Measurements from ENCODE around the gene UBAC2. TPM values are rescaled to one million over a fixed set of nuclear protein-coding genes. Genes with fewer than 3 reads are reported as not detected.

Gene UBAC2
- total and polyA plus RNA-seq, 2 experiments from 2014 or later: 78.2 to 83.1 TPM

GRCh38 chr13:99165753-99166587 lies 34.7 kb upstream of the UBAC2 start:
- WGBS (ENCODE audit: low lambda C conversion rate, missing lambda C conversion rate): 91% methylated on average over 5 of the region's 5 CpGs
- no peaks in the 10 kb centered on the region for H3K4me1 ChIP-seq (ENCODE audit: insufficient read depth)

GRCh38 chr13:99172951-99173350 lies 27.7 kb upstream of the UBAC2 start:
- Histone ChIP-seq H3K9me2 (replicated peaks; ENCODE audit: insufficient read depth) (no peaks in the 10 kb centered on the region), H2AFZ (no peak overlapping the region), H3K79me2 (no peaks in the 10 kb centered on the region), H3K9me3 (ENCODE audit: low read depth) (no peaks in the 10 kb centered on the region), H3K4me3 (no peak overlapping the region), H3K36me3 (replicated peaks; ENCODE audit: insufficient read depth, low read depth) (no peaks in the 10 kb centered on the region), H4K20me1 (ENCODE audit: insufficient read depth, poor library complexity, severe bottlenecking) (no peaks in the 10 kb centered on the region), H3K4me2 (no peak overlapping the region), H3K27me3 (no peaks in the 10 kb centered on the region), H3K27ac (no peak overlapping the region), H3K4me1 (ENCODE audit: insufficient read depth) (no peaks in the 10 kb centered on the region)
- DNase-seq (ENCODE audit: low spot score): no peak
- TF ChIP-seq CTCF (IDR thresholded peaks at IDR 0.05; ENCODE audit: poor library complexity) (no peak), EZH2phosphoT487 (IDR thresholded peaks at IDR 0.05; ENCODE audit: low read depth, severe bottlenecking, unreplicated experiment) (no peak), EZH2 (IDR thresholded peaks at IDR 0.05; ENCODE audit: borderline replicate concordance) (no peak)
- WGBS (ENCODE audit: low lambda C conversion rate, missing lambda C conversion rate): 87% methylated on average over 18 of the region's 18 CpGs

More at GRCh38 chr13:99165753-99166587, 34.7 kb upstream of the UBAC2 start:
- no peaks in the 10 kb centered on the region for H3K9me3 ChIP-seq (ENCODE audit: low read depth)
- no peaks in the 10 kb centered on the region for H3K9me2 ChIP-seq (replicated peaks; ENCODE audit: insufficient read depth)
- H3K4me3 ChIP-seq: no peak overlapping the region
- H3K36me3 ChIP-seq (replicated peaks; ENCODE audit: insufficient read depth, low read depth): no peaks in the 10 kb centered on the region
- DNase-seq (ENCODE audit: low spot score): no peak
- no peaks in the 10 kb centered on the region for H4K20me1 ChIP-seq (ENCODE audit: insufficient read depth, poor library complexity, severe bottlenecking)
- TF ChIP-seq CTCF (IDR thresholded peaks at IDR 0.05; ENCODE audit: poor library complexity) (no peak), EZH2 (IDR thresholded peaks at IDR 0.05; ENCODE audit: borderline replicate concordance) (no peak), EZH2phosphoT487 (IDR thresholded peaks at IDR 0.05; ENCODE audit: low read depth, severe bottlenecking, unreplicated experiment) (no peak)
- no peaks in the 10 kb centered on the region for H3K27me3 ChIP-seq
- no peaks in the 10 kb centered on the region for H3K79me2 ChIP-seq
- no peak overlapping the region for H3K27ac ChIP-seq
- no peak overlapping the region for H2AFZ ChIP-seq
- H3K4me2 ChIP-seq: no peak overlapping the region

- no peak overlapping the region for H3K4me3 ChIP-seq
- H3K4me2 ChIP-seq: no peak overlapping the region
- H2AFZ ChIP-seq: no peak overlapping the region
- DNase-seq (ENCODE audit: low spot score): no peak
- H3K27me3 ChIP-seq: no peaks in the 10 kb centered on the region
- no peaks in the 10 kb centered on the region for H3K4me1 ChIP-seq (ENCODE audit: insufficient read depth)
- no peaks in the 10 kb centered on the region for H3K9me3 ChIP-seq (ENCODE audit: low read depth)
- WGBS (ENCODE audit: low lambda C conversion rate, missing lambda C conversion rate): 62% methylated on average over 3 of the region's 3 CpGs
- H3K79me2 ChIP-seq: no peaks in the 10 kb centered on the region
- H3K27ac ChIP-seq: no peak overlapping the region
- no peaks in the 10 kb centered on the region for H3K9me2 ChIP-seq (replicated peaks; ENCODE audit: insufficient read depth)
- no peaks in the 10 kb centered on the region for H4K20me1 ChIP-seq (ENCODE audit: insufficient read depth, poor library complexity, severe bottlenecking)
- H3K36me3 ChIP-seq (replicated peaks; ENCODE audit: insufficient read depth, low read depth): no peaks in the 10 kb centered on the region
- TF ChIP-seq EZH2phosphoT487 (IDR thresholded peaks at IDR 0.05; ENCODE audit: low read depth, severe bottlenecking, unreplicated experiment): no peak
- TF ChIP-seq CTCF (IDR thresholded peaks at IDR 0.05; ENCODE audit: poor library complexity): no peak
- no peak for TF ChIP-seq EZH2 (IDR thresholded peaks at IDR 0.05; ENCODE audit: borderline replicate concordance)
These were observed 27.0 kb upstream of the UBAC2 start for GRCh38 chr13:99173606-99174005.

Data from hepatocyte (in vitro differentiated cells).